HepG2 (cell line): ENCODE data around the gene EFS. TPM values are rescaled to one million over a fixed set of nuclear protein-coding genes. Genes with fewer than 3 reads are reported as not detected.

Source experiments
- ATAD3A ChIP-seq: sonication (generic); formaldehyde crosslinking; IDR thresholded peaks from 2 replicates; pipeline ENCODE4 v1.4.0; 2020; ENCODE audit warnings: missing genetic modification reagents
- ATF7-NPFF ChIP-seq: sonication (generic); formaldehyde crosslinking; IDR thresholded peaks from 2 replicates; pipeline ENCODE4 v1.8.1; 2023; ENCODE audit warnings: mild to moderate bottlenecking, low read depth, missing genetic modification reagents, moderate library complexity
- BORCS8-MEF2B ChIP-seq: sonication (generic); formaldehyde crosslinking; IDR thresholded peaks from 2 replicates; pipeline ENCODE4 v1.8.0; 2022; ENCODE audit warnings: mild to moderate bottlenecking, missing genetic modification reagents
- EP300 ChIP-seq, 3 experiments: sonication (generic) in 1 of 3; formaldehyde crosslinking in 1 of 3; IDR thresholded peaks; 2 replicates each; pipeline versions ENCODE4 v1.5.1 to v1.6.1; 2011 to 2020; ENCODE audit warnings: low read depth in 2 of 3, low read length in 2 of 3, borderline replicate concordance in 1 of 3, improper control_type of control experiment in 1 of 3, mild to moderate bottlenecking in 1 of 3, missing genetic modification reagents in 1 of 3, moderate library complexity in 1 of 3
- GZF1 ChIP-seq: sonication (generic); formaldehyde crosslinking; IDR thresholded peaks from 2 replicates; pipeline ENCODE4 v1.5.1; 2020; ENCODE audit warnings: mild to moderate bottlenecking, missing genetic modification reagents
- PRDM4 ChIP-seq: sonication (generic); formaldehyde crosslinking; IDR thresholded peaks from 2 replicates; pipeline ENCODE4 v1.9.0; 2021; ENCODE audit warnings: missing genetic modification reagents, borderline replicate concordance
- ZIK1 ChIP-seq: sonication (generic); formaldehyde crosslinking; IDR thresholded peaks from 2 replicates; pipeline ENCODE4 v1.5.0; 2020; ENCODE audit warnings: mild to moderate bottlenecking, low read depth, missing genetic modification reagents, borderline replicate concordance
- ZNF720 ChIP-seq: sonication (generic); formaldehyde crosslinking; IDR thresholded peaks from 2 replicates; pipeline ENCODE4 v1.4.0; 2020; ENCODE audit warnings: missing genetic modification reagents
- polyA plus RNA-seq, 8 experiments: library from polyadenylated mRNA; depleted of rRNA in 3 of 8; stranded (reverse) in 7 of 8; unstranded in 1 of 8; fragments of >200 nt; fragmentation: Illumina TruSeq in 4 of 8; extraction: Trizol in 4 of 8; gene quantifications; 2 replicates each; pipeline versions ENCODE4 v1.2.1 to v1.2.3, GENCODE V29; 2011 to 2016; ENCODE audit warnings: low read depth in 4 of 8, missing spikeins in 1 of 8, mixed read lengths in 1 of 8; ENCODE audit not compliant: insufficient read depth in 1 of 8
- total RNA-seq, 5 experiments: library from RNA; depleted of rRNA; stranded (reverse); fragments of >200 nt; fragmentation: Illumina TruSeq; extraction: Trizol; gene quantifications; 2 replicates each; pipeline ENCODE4 v1.2.3, GENCODE V29; 2016; ENCODE audit warnings: low read depth in 1 of 5
- TF ChIP-seq, protein P1 (sequence below): sonication (generic); formaldehyde crosslinking; IDR thresholded peaks from 2 replicates; pipeline ENCODE4 v1.5.0; 2020; ENCODE audit warnings: mild to moderate bottlenecking, missing genetic modification reagents

EFS gene
- total and polyA plus RNA-seq, 2 of the 13 experiments (the other 11 are each of a cell fraction or from before 2014, with no cell fraction given), result not detected

- no peak for TF ChIP-seq ATF7-NPFF (CRISPR knock-in tag)
- no peak for TF ChIP-seq PRDM4 (CRISPR knock-in tag)
- no peak for TF ChIP-seq ATAD3A (CRISPR knock-in tag)
- TF ChIP-seq EP300 (IDR thresholded peaks at IDR 0.05; ENCODE audit: low read depth in 2 of 2, low read length in 2 of 2), result no peak
- no peak for TF ChIP-seq EP300 (CRISPR knock-in tag; IDR thresholded peaks at IDR 0.05; ENCODE audit: borderline replicate concordance)
- TF ChIP-seq ZIK1, result no peak
- TF ChIP-seq GZF1 (CRISPR knock-in tag), result no peak
- no peak for TF ChIP-seq BORCS8-MEF2B (CRISPR knock-in tag)
- TF ChIP-seq, protein P1, sequence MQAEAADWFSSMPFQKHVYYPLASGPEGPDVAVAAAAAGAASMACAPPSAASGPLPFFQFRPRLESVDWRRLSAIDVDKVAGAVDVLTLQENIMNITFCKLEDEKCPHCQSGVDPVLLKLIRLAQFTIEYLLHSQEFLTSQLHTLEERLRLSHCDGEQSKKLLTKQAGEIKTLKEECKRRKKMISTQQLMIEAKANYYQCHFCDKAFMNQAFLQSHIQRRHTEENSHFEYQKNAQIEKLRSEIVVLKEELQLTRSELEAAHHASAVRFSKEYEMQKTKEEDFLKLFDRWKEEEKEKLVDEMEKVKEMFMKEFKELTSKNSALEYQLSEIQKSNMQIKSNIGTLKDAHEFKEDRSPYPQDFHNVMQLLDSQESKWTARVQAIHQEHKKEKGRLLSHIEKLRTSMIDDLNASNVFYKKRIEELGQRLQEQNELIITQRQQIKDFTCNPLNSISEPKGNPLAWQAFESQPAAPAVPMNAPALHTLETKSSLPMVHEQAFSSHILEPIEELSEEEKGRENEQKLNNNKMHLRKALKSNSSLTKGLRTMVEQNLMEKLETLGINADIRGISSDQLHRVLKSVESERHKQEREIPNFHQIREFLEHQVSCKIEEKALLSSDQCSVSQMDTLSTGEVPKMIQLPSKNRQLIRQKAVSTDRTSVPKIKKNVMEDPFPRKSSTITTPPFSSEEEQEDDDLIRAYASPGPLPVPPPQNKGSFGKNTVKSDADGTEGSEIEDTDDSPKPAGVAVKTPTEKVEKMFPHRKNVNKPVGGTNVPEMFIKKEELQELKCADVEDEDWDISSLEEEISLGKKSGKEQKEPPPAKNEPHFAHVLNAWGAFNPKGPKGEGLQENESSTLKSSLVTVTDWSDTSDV (CRISPR knock-in tag), result no peak
- no peak for TF ChIP-seq ZNF720
Measured at GRCh38 chr14:23373041-23373440, 8.1 kb upstream of the EFS start (continued).
